Measurements from ENCODE around the gene VEPH1.
A peak's percentile ranks its signal among the peaks of the same experiment; 100 is the strongest.

Gene VEPH1

GRCh38 chr3:157472648-157473047, 30.6 kb downstream of the VEPH1 start:
- no peak for DNase-seq

GRCh38 chr3:157471064-157471463, 32.2 kb downstream of the VEPH1 start:
- no peak for DNase-seq

GRCh38 chr3:157469561-157470294, 33.5 kb downstream of the VEPH1 start:
- DNase-seq, result no peak

- no peak for DNase-seq
Observed at GRCh38 chr3:157467200-157467599, 36.0 kb downstream of the VEPH1 start.

- no peak for DNase-seq
Observed at GRCh38 chr3:157465741-157466140, 37.5 kb downstream of the VEPH1 start.

- DNase-seq, result no peak
Observed at GRCh38 chr3:157464321-157464720, 38.9 kb downstream of the VEPH1 start.

- no peak for DNase-seq
Observed at GRCh38 chr3:157463816-157464215, 39.4 kb downstream of the VEPH1 start.

- DNase-seq, result no peak
Observed at GRCh38 chr3:157460253-157460652, 43.0 kb downstream of the VEPH1 start.

GRCh38 chr3:157459706-157460105, 43.5 kb downstream of the VEPH1 start:
- no peak for DNase-seq

- no peak for DNase-seq
Observed at GRCh38 chr3:157453824-157454223, 49.4 kb downstream of the VEPH1 start.

- no peak for DNase-seq
Observed at GRCh38 chr3:157452097-157452496, 51.1 kb downstream of the VEPH1 start.

GRCh38 chr3:157447026-157447694, 56.1 kb downstream of the VEPH1 start:
- no peak for DNase-seq

GRCh38 chr3:157445857-157446256, 57.4 kb downstream of the VEPH1 start:
- DNase-seq, result no peak

- DNase-seq, result no peak
Observed at GRCh38 chr3:157444797-157445184, 58.4 kb downstream of the VEPH1 start.

GRCh38 chr3:157443905-157444796, 59.1 kb downstream of the VEPH1 start:
- no peak for DNase-seq

- no peak for DNase-seq
Observed at GRCh38 chr3:157442729-157443128, 60.5 kb downstream of the VEPH1 start.

GRCh38 chr3:157441102-157441624, 62.1 kb downstream of the VEPH1 start:
- DNase-seq, result no peak

GRCh38 chr3:157438194-157438730, 65.0 kb downstream of the VEPH1 start:
- DNase-seq, result no peak

GRCh38 chr3:157436583-157437291, 66.5 kb downstream of the VEPH1 start, which contains the start of gene PTX3:
PTX3 (plus strand) TSS chr3:157436850; CDS start chr3:157436934, 84 bp downstream.
- peak in 1 of 14 donors; percentile 58 for DNase-seq

GRCh38 chr3:157429708-157430107, 73.5 kb downstream of the VEPH1 start:
- no peak for DNase-seq

GRCh38 chr3:157428853-157429252, 74.4 kb downstream of the VEPH1 start:
- DNase-seq, result no peak

- peak in 1 of 14 donors; percentile 81 for DNase-seq
Observed at GRCh38 chr3:157427901-157428300, 75.3 kb downstream of the VEPH1 start.
